ENCODE measurements around the gene RABL2B.
"Not testable (repeated sequence)": the region's sequence is repeated elsewhere in the genome, so short reads cannot be mapped to it uniquely, and the experiment has no call there.

DNA sequence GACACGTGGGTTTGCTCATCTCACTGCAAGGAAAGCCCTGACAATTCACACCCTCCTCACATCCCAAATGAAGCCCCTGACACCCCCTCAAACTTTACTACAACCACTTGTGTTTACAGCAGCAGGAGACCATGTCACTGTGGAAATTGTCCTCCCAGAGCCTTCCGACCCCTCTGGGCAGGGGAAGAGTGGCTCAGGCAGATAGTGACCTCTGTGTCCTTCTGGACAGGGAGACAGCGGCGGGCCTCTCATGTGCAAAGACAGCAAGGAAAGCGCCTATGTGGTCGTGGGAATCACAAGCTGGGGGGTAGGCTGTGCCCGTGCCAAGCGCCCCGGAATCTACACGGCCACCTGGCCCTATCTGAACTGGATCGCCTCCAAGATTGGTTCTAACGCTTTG lies 39.0 kb downstream of the RABL2B start:
- TF ChIP-seq TEAD4, ZNF121, NFE2L1, CREB1 (CRISPR knock-in tag; IDR thresholded peaks at IDR 0.05): not testable (repeated sequence)
- TF ChIP-seq, protein P1, sequence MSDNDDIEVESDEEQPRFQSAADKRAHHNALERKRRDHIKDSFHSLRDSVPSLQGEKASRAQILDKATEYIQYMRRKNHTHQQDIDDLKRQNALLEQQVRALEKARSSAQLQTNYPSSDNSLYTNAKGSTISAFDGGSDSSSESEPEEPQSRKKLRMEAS (CRISPR knock-in tag; IDR thresholded peaks at IDR 0.05), result not testable (repeated sequence)
- TF ChIP-seq, protein P2, sequence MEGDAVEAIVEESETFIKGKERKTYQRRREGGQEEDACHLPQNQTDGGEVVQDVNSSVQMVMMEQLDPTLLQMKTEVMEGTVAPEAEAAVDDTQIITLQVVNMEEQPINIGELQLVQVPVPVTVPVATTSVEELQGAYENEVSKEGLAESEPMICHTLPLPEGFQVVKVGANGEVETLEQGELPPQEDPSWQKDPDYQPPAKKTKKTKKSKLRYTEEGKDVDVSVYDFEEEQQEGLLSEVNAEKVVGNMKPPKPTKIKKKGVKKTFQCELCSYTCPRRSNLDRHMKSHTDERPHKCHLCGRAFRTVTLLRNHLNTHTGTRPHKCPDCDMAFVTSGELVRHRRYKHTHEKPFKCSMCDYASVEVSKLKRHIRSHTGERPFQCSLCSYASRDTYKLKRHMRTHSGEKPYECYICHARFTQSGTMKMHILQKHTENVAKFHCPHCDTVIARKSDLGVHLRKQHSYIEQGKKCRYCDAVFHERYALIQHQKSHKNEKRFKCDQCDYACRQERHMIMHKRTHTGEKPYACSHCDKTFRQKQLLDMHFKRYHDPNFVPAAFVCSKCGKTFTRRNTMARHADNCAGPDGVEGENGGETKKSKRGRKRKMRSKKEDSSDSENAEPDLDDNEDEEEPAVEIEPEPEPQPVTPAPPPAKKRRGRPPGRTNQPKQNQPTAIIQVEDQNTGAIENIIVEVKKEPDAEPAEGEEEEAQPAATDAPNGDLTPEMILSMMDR (IDR thresholded peaks at IDR 0.05), result not testable (repeated sequence)
- TF ChIP-seq, protein P3, sequence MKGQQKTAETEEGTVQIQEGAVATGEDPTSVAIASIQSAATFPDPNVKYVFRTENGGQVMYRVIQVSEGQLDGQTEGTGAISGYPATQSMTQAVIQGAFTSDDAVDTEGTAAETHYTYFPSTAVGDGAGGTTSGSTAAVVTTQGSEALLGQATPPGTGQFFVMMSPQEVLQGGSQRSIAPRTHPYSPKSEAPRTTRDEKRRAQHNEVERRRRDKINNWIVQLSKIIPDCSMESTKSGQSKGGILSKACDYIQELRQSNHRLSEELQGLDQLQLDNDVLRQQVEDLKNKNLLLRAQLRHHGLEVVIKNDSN (CRISPR knock-in tag; IDR thresholded peaks at IDR 0.05), result not testable (repeated sequence)
- TF ChIP-seq, protein P4, sequence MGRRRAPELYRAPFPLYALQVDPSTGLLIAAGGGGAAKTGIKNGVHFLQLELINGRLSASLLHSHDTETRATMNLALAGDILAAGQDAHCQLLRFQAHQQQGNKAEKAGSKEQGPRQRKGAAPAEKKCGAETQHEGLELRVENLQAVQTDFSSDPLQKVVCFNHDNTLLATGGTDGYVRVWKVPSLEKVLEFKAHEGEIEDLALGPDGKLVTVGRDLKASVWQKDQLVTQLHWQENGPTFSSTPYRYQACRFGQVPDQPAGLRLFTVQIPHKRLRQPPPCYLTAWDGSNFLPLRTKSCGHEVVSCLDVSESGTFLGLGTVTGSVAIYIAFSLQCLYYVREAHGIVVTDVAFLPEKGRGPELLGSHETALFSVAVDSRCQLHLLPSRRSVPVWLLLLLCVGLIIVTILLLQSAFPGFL (CRISPR knock-in tag; IDR thresholded peaks at IDR 0.05; ENCODE audit: borderline replicate concordance), result not testable (repeated sequence)
- TF ChIP-seq, protein P5, sequence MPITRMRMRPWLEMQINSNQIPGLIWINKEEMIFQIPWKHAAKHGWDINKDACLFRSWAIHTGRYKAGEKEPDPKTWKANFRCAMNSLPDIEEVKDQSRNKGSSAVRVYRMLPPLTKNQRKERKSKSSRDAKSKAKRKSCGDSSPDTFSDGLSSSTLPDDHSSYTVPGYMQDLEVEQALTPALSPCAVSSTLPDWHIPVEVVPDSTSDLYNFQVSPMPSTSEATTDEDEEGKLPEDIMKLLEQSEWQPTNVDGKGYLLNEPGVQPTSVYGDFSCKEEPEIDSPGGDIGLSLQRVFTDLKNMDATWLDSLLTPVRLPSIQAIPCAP (CRISPR knock-in tag; IDR thresholded peaks at IDR 0.05), result not testable (repeated sequence)
